Naive thymus-derived CD4-positive, alpha-beta T cell (primary cell): ENCODE data around the gene LBHD2. TPM values are rescaled to one million over a fixed set of nuclear protein-coding genes. Genes with fewer than 3 reads are reported as not detected.

Experiments
- ATAC-seq: fragments of 150-1000 bp; cut with Tn5 transposase; 2 replicates; pipeline ENCODE4 v1.10.0; 2021; ENCODE audit warnings: mild to moderate bottlenecking, moderate library complexity
- CTCF ChIA-PET: fragments of 350-600 bp; sonication (Branson Sonifier 250); formaldehyde crosslinking; loops from one replicate; lab custom pipeline; 2021; ENCODE audit warnings: antibody characterized with exemption; lab: Charles Lee
- POLR2A ChIA-PET: fragments of 350-600 bp; sonication (Branson Sonifier 250); formaldehyde crosslinking; loops from one replicate; lab custom pipeline; 2021; ENCODE audit warnings: antibody characterized with exemption, inconsistent platforms; lab: Charles Lee
- DNase-seq, 9 donors: peaks; one replicate each; pipeline versions ENCODE4 v3.0.0 to v3.0.0-alpha.2; 2020 to 2022; ENCODE audit warnings: mixed read lengths in 1 of 9
- H3K27ac ChIP-seq: one replicate; pipeline ENCODE4 v1.7.0; 2013; ENCODE audit warnings: mild to moderate bottlenecking, low read depth, low read length, moderate library complexity
- H3K27me3 ChIP-seq, 2 donors: one replicate each; pipeline ENCODE4 v1.7.0; 2013; ENCODE audit warnings: low read length in 2 of 2, mild to moderate bottlenecking in 2 of 2, moderate library complexity in 2 of 2; ENCODE audit not compliant: control insufficient read depth in 2 of 2, insufficient read depth in 2 of 2
- H3K36me3 ChIP-seq, 3 experiments: 1 replicate in 2 of 3; 2 replicates in 1 of 3; pipeline ENCODE4 v1.7.0; 2013; ENCODE audit warnings: low read length in 3 of 3, mild to moderate bottlenecking in 3 of 3, moderate library complexity in 1 of 3; ENCODE audit not compliant: insufficient read depth in 3 of 3, control insufficient read depth in 2 of 3
- H3K4me1 ChIP-seq, 2 donors: one replicate each; pipeline ENCODE4 v1.7.0; 2013; ENCODE audit warnings: low read length in 2 of 2, mild to moderate bottlenecking in 2 of 2, moderate library complexity in 1 of 2; ENCODE audit not compliant: control insufficient read depth in 2 of 2, insufficient read depth in 2 of 2
- H3K4me3 ChIP-seq: 2 replicates; pipeline ENCODE4 v1.7.0; 2013; ENCODE audit warnings: mild to moderate bottlenecking, low read length
- H3K9me3 ChIP-seq, 3 experiments: 1 replicate in 2 of 3; 2 replicates in 1 of 3; pipeline ENCODE4 v1.7.0; 2013; ENCODE audit warnings: low read length in 3 of 3; ENCODE audit not compliant: control insufficient read depth in 2 of 3
- H3K27ac Mint-ChIP-seq, 9 donors: one replicate each; pipeline ENCODE4 v1.8.0; 2020 to 2022; ENCODE audit warnings: mixed read lengths in 9 of 9, mild to moderate bottlenecking in 8 of 9, moderate library complexity in 5 of 9, inconsistent platforms in 2 of 9
- H3K27me3 Mint-ChIP-seq, 5 donors: one replicate each; pipeline ENCODE4 v1.8.0; 2021 to 2022; ENCODE audit warnings: mixed read lengths in 5 of 5, mild to moderate bottlenecking in 1 of 5
- H3K36me3 Mint-ChIP-seq, 5 donors: one replicate each; pipeline ENCODE4 v1.8.0; 2020 to 2022; ENCODE audit warnings: mixed read lengths in 5 of 5, mild to moderate bottlenecking in 3 of 5, inconsistent platforms in 1 of 5
- H3K4me1 Mint-ChIP-seq, 7 donors: one replicate each; pipeline ENCODE4 v1.8.0; 2020 to 2022; ENCODE audit warnings: mixed read lengths in 7 of 7, mild to moderate bottlenecking in 3 of 7, inconsistent platforms in 1 of 7
- H3K4me3 Mint-ChIP-seq, 10 donors: one replicate each; pipeline ENCODE4 v1.8.0; 2020 to 2022; ENCODE audit warnings: mild to moderate bottlenecking in 10 of 10, mixed read lengths in 10 of 10, moderate library complexity in 6 of 10, inconsistent platforms in 2 of 10
- H3K9me3 Mint-ChIP-seq, 11 donors: one replicate each; pipeline ENCODE4 v1.8.0; 2020 to 2022; ENCODE audit warnings: mixed read lengths in 11 of 11, mild to moderate bottlenecking in 4 of 11, inconsistent platforms in 1 of 11, moderate library complexity in 1 of 11
- intact Hi-C, 2 donors: fragments of 100-400 bp; cut with micrococcal nuclease; formaldehyde crosslinking; loops; one replicate each; pipeline ENCODE4 v1.15.1; 2023
- polyA plus RNA-seq, 2 donors: library from polyadenylated mRNA; unstranded; fragments of 300-500 nt; fragmentation: Illumina TruSeq; gene quantifications; one replicate each; pipeline ENCODE4 v1.2.3, GENCODE V29; 2021
- total RNA-seq, 6 experiments: library from RNA in 5 of 6; stranded (reverse) in 5 of 6; gene quantifications; 1 replicate in 5 of 6; 2 replicates in 1 of 6; pipeline ENCODE4 v1.2.3 and lab custom pipeline; 2021 to 2026

LBHD2 gene
- total and polyA plus RNA-seq, 7 experiments from 2014 or later = not detected

- Mint-ChIP-seq H3K27ac (no peak overlapping the region), H3K4me3 (no peak overlapping the region), H3K9me3 (no peaks in the 10 kb centered on the region), H3K27me3 (peaks cover 0 to 30% (median 6%) of the 10 kb centered on the region in 5 donors), H3K4me1 (peaks cover 0 to 12% (median 8%) of the 10 kb centered on the region in 7 donors), H3K36me3 (no peaks in the 10 kb centered on the region)
- H3K9me3 ChIP-seq = no peaks in the 10 kb centered on the region
- no peaks in the 10 kb centered on the region for H3K36me3 ChIP-seq
- DNase-seq = no peak
- H3K27ac ChIP-seq = no peak overlapping the region
- ATAC-seq = no peak
- intact Hi-C loops = loop anchor here in 1 of 2 donors (10.0 kb wide), 1 partner anchor 278 kb away; the partner anchor contains the start of gene TRAF3
- ChIA-PET POLR2A (no interaction called here), CTCF (interaction anchor here (0.6 kb wide), 1 partner anchor 14 kb away, joined by 4 read pairs; no protein-coding TSS in a partner anchor)
- H3K27me3 ChIP-seq = peaks cover 0 to 4% of the 10 kb centered on the region in 2 donors
- H3K4me1 ChIP-seq = no peaks in the 10 kb centered on the region
- H3K4me3 ChIP-seq = no peak overlapping the region
Observed at GRCh38 chr14:103052407-103052806, 31.6 kb upstream of the LBHD2 start.

GRCh38 chr14:103055695-103056094, 28.3 kb upstream of the LBHD2 start:
- Histone ChIP-seq H3K4me3 (no peak overlapping the region), H3K27ac (no peak overlapping the region), H3K27me3 (peaks cover 3 to 7% of the 10 kb centered on the region in 2 donors), H3K4me1 (no peaks in the 10 kb centered on the region), H3K9me3 (no peaks in the 10 kb centered on the region), H3K36me3 (no peaks in the 10 kb centered on the region)
- H3K4me1 Mint-ChIP-seq = peaks cover 0 to 13% (median 11%) of the 10 kb centered on the region in 7 donors
- H3K9me3 Mint-ChIP-seq = no peaks in the 10 kb centered on the region
- H3K27ac Mint-ChIP-seq = peak overlapping the region in 2 of 9 donors; percentile 32 to 71
- intact Hi-C loops = loop anchor here in 1 of 2 donors (10.0 kb wide), 1 partner anchor 281 kb away; the partner anchor contains the start of gene TRAF3
- no peak for ATAC-seq
- POLR2A ChIA-PET = no interaction called here
- no peaks in the 10 kb centered on the region for H3K36me3 Mint-ChIP-seq
- DNase-seq = no peak
- H3K4me3 Mint-ChIP-seq = peak overlapping the region; percentile 23 to 86 (median 68)
- peaks cover 9 to 55% (median 14%) of the 10 kb centered on the region in 5 donors for H3K27me3 Mint-ChIP-seq
- CTCF ChIA-PET = no interaction called here

GRCh38 chr14:103056322-103057027, 27.5 kb upstream of the LBHD2 start:
- ChIA-PET CTCF (no interaction called here), POLR2A (no interaction called here)
- H3K27ac Mint-ChIP-seq = peak overlapping the region in 3 of 9 donors; percentile 32 to 71 (median 49)

GRCh38 chr14:103057028-103057371, 27.0 kb upstream of the LBHD2 start:
- intact Hi-C loops = loop anchor here in 1 of 2 donors (1.0 to 10.0 kb wide), 2 partner anchors 18 to 282 kb away; partner anchors contain the start of gene TRAF3
- H3K27ac Mint-ChIP-seq = no peak overlapping the region
- no peaks in the 10 kb centered on the region for H3K9me3 Mint-ChIP-seq
- H3K4me1 ChIP-seq = no peaks in the 10 kb centered on the region
- H3K9me3 ChIP-seq = no peaks in the 10 kb centered on the region
- POLR2A ChIA-PET = no interaction called here
- peaks cover 3 to 7% of the 10 kb centered on the region in 2 donors for H3K27me3 ChIP-seq
- H3K4me1 Mint-ChIP-seq = peaks cover 0 to 13% (median 11%) of the 10 kb centered on the region in 7 donors
- H3K4me3 ChIP-seq = no peak overlapping the region
- peak overlapping the region; percentile 21 for H3K27ac ChIP-seq
- DNase-seq = peak in 2 of 9 donors; percentile 14 to 16
- CTCF ChIA-PET = no interaction called here
- H3K4me3 Mint-ChIP-seq = peak overlapping the region in 4 of 10 donors; percentile 60 to 82 (median 78)
- no peaks in the 10 kb centered on the region for H3K36me3 Mint-ChIP-seq
- H3K36me3 ChIP-seq = no peaks in the 10 kb centered on the region
- peaks cover 9 to 59% (median 14%) of the 10 kb centered on the region in 5 donors for H3K27me3 Mint-ChIP-seq
- ATAC-seq = peak; percentile 8

More at GRCh38 chr14:103056322-103057027, 27.5 kb upstream of the LBHD2 start:
- Mint-ChIP-seq H3K36me3 (no peaks in the 10 kb centered on the region), H3K27me3 (peaks cover 9 to 55% (median 14%) of the 10 kb centered on the region in 5 donors), H3K9me3 (no peaks in the 10 kb centered on the region), H3K4me1 (peaks cover 0 to 13% (median 11%) of the 10 kb centered on the region in 7 donors), H3K4me3 (peak overlapping the region; percentile 52 to 86 (median 74))
- Histone ChIP-seq H3K4me3 (no peak overlapping the region), H3K36me3 (no peaks in the 10 kb centered on the region), H3K9me3 (no peaks in the 10 kb centered on the region), H3K4me1 (no peaks in the 10 kb centered on the region), H3K27me3 (peaks cover 3 to 7% of the 10 kb centered on the region in 2 donors), H3K27ac (peak overlapping the region; percentile 21)
- DNase-seq = peak in 1 of 9 donors; percentile 11
- intact Hi-C loops = loop anchor here in 1 of 2 donors (1.0 to 10.0 kb wide), 2 partner anchors 19 to 282 kb away; partner anchors contain the start of gene TRAF3
- ATAC-seq = no peak

- Histone ChIP-seq H3K27ac (peak within 1 kb of the TSS; percentile 21), H3K4me1 (no peaks in the 10 kb centered on the region), H3K27me3 (peaks cover 3 to 7% of the 10 kb centered on the region in 2 donors), H3K4me3 (peak within 1 kb of the TSS; percentile 39), H3K9me3 (no peaks in the 10 kb centered on the region), H3K36me3 (no peaks in the 10 kb centered on the region)
- Mint-ChIP-seq H3K27ac (peak within 1 kb of the TSS in 2 of 9 donors; percentile 15 to 49), H3K4me3 (peak within 1 kb of the TSS; percentile 59 to 86 (median 74)), H3K27me3 (peaks cover 9 to 62% (median 14%) of the 10 kb centered on the region in 5 donors), H3K4me1 (peaks cover 0 to 13% (median 11%) of the 10 kb centered on the region in 7 donors), H3K9me3 (no peaks in the 10 kb centered on the region), H3K36me3 (no peaks in the 10 kb centered on the region)
- CTCF ChIA-PET = no interaction called here
- ATAC-seq = peak; percentile 91
- peak; percentile 32 to 60 (median 52) for DNase-seq
- intact Hi-C loops = loop anchor here in 1 of 2 donors (1.0 to 10.0 kb wide), 2 partner anchors 18 to 283 kb away; partner anchors contain the start of gene TRAF3
- POLR2A ChIA-PET = no interaction called here
Observed at GRCh38 chr14:103057372-103058163, 26.4 kb upstream of the LBHD2 start, which contains the start of gene CDC42BPB. Gene CDC42BPB (minus strand): TSS chr14:103057549. CDS start chr14:103057173, 376 bp downstream.
